Activated B cell treated with CpG ODN at 0.5 μM for 24 hours (primary cell): ENCODE measurements around the gene FAT4. TPM values are rescaled to one million over a fixed set of nuclear protein-coding genes. Genes with fewer than 3 reads are reported as not detected.

Experiments used
- ATAC-seq: fragments of 200-7000 bp; cut with Tn5 transposase; one replicate; pipeline ENCODE4 v1.10.0; 2021; ENCODE audit warnings: low read depth, mild to moderate bottlenecking, moderate library complexity
- CTCF ChIA-PET: fragments of 350-600 bp; sonication (Branson Sonifier 250); formaldehyde crosslinking; loops from one replicate; lab custom pipeline; 2021; ENCODE audit warnings: antibody characterized with exemption; lab: Charles Lee
- POLR2A ChIA-PET: fragments of 350-600 bp; sonication (Branson Sonifier 250); formaldehyde crosslinking; loops from one replicate; lab custom pipeline; 2021; ENCODE audit warnings: antibody characterized with exemption; lab: Charles Lee
- DNase-seq: peaks from one replicate; pipeline ENCODE4 v3.0.0; 2022
- H3K27ac Mint-ChIP-seq: one replicate; pipeline ENCODE4 v1.8.0; 2020; ENCODE audit warnings: mixed read lengths
- H3K27me3 Mint-ChIP-seq: one replicate; pipeline ENCODE4 v1.8.0; 2021; ENCODE audit warnings: mixed read lengths
- H3K36me3 Mint-ChIP-seq: one replicate; pipeline ENCODE4 v1.8.0; 2021; ENCODE audit warnings: low read depth, mixed read lengths
- H3K4me1 Mint-ChIP-seq: one replicate; pipeline ENCODE4 v1.8.0; 2021; ENCODE audit warnings: mixed read lengths
- H3K4me3 Mint-ChIP-seq: one replicate; pipeline ENCODE4 v1.8.0; 2020; ENCODE audit warnings: mild to moderate bottlenecking, mixed read lengths
- H3K9me3 Mint-ChIP-seq: one replicate; pipeline ENCODE4 v1.8.0; 2020; ENCODE audit warnings: mixed read lengths
- CTCF ChIP-seq: fragments of 200-600 bp; IDR thresholded peaks from one replicate; pipeline ENCODE4 v1.8.0; 2022; ENCODE audit warnings: antibody characterized with exemption, mild to moderate bottlenecking
- intact Hi-C: fragments of 100-400 bp; cut with micrococcal nuclease; formaldehyde crosslinking; loops from one replicate; pipeline ENCODE4 v1.15.1; 2024
- total RNA-seq: library from RNA; stranded (reverse); gene quantifications from 2 replicates; pipeline ENCODE4 v1.2.3, GENCODE V29; 2022

FAT4 gene
- total RNA-seq, 1 donor from 2014 or later = not detected

GRCh38 chr4:125357675-125358074 lies 42.9 kb downstream of the FAT4 start:
- no peaks in the 10 kb centered on the region for H3K36me3 Mint-ChIP-seq
- ChIA-PET POLR2A (no interaction called here), CTCF (no interaction called here)
- H3K4me1 Mint-ChIP-seq = no peaks in the 10 kb centered on the region
- ATAC-seq (no peak), DNase-seq (no peak)
- intact Hi-C loops = no loop called here
- no peak for TF ChIP-seq CTCF
- H3K27ac Mint-ChIP-seq = no peak overlapping the region
- H3K9me3 Mint-ChIP-seq = no peaks in the 10 kb centered on the region
- H3K27me3 Mint-ChIP-seq = no peaks in the 10 kb centered on the region
- no peak overlapping the region for H3K4me3 Mint-ChIP-seq

GRCh38 chr4:125358453-125358852 lies 43.7 kb downstream of the FAT4 start:
- Mint-ChIP-seq H3K9me3 (no peaks in the 10 kb centered on the region), H3K36me3 (no peaks in the 10 kb centered on the region), H3K4me1 (no peaks in the 10 kb centered on the region), H3K27me3 (no peaks in the 10 kb centered on the region), H3K4me3 (no peak overlapping the region), H3K27ac (no peak overlapping the region)
- ChIA-PET POLR2A (no interaction called here), CTCF (no interaction called here)
- no peak for TF ChIP-seq CTCF
- ATAC-seq (no peak), DNase-seq (no peak)
- intact Hi-C loops = no loop called here

GRCh38 chr4:125359363-125359762 lies 44.6 kb downstream of the FAT4 start:
- H3K27ac Mint-ChIP-seq = no peak overlapping the region
- ATAC-seq (no peak), DNase-seq (no peak)
- no peak overlapping the region for H3K4me3 Mint-ChIP-seq
- no peak for TF ChIP-seq CTCF
- H3K9me3 Mint-ChIP-seq = no peaks in the 10 kb centered on the region
- H3K36me3 Mint-ChIP-seq = no peaks in the 10 kb centered on the region
- POLR2A ChIA-PET = no interaction called here
- intact Hi-C loops = no loop called here
- H3K27me3 Mint-ChIP-seq = no peaks in the 10 kb centered on the region
- no peaks in the 10 kb centered on the region for H3K4me1 Mint-ChIP-seq
- CTCF ChIA-PET = no interaction called here

- no peaks in the 10 kb centered on the region for H3K36me3 Mint-ChIP-seq
- H3K9me3 Mint-ChIP-seq = no peaks in the 10 kb centered on the region
- TF ChIP-seq CTCF = no peak
- POLR2A ChIA-PET = no interaction called here
- H3K4me1 Mint-ChIP-seq = no peaks in the 10 kb centered on the region
- no peaks in the 10 kb centered on the region for H3K27me3 Mint-ChIP-seq
- H3K4me3 Mint-ChIP-seq = no peak overlapping the region
- ATAC-seq (no peak), DNase-seq (no peak)
- intact Hi-C loops = no loop called here
- CTCF ChIA-PET = no interaction called here
- no peak overlapping the region for H3K27ac Mint-ChIP-seq
Measured at GRCh38 chr4:125359960-125360634, 45.3 kb downstream of the FAT4 start.

GRCh38 chr4:125360727-125361126 lies 46.0 kb downstream of the FAT4 start:
- H3K27ac Mint-ChIP-seq = no peak overlapping the region
- H3K27me3 Mint-ChIP-seq = no peaks in the 10 kb centered on the region
- no peak for DNase-seq
- POLR2A ChIA-PET = no interaction called here
- CTCF ChIA-PET = no interaction called here
- H3K36me3 Mint-ChIP-seq = no peaks in the 10 kb centered on the region
- no peak overlapping the region for H3K4me3 Mint-ChIP-seq
- no peaks in the 10 kb centered on the region for H3K9me3 Mint-ChIP-seq
- no peak for ATAC-seq
- intact Hi-C loops = no loop called here
- no peaks in the 10 kb centered on the region for H3K4me1 Mint-ChIP-seq
- no peak for TF ChIP-seq CTCF
